Posterior vena cava (tissue), 2 donors: ENCODE measurements around the gene MYMK. TPM values are rescaled to one million over a fixed set of nuclear protein-coding genes. Genes with fewer than 3 reads are reported as not detected.

ENCODE experiments used
- DNase-seq: peaks from one replicate; pipeline ENCODE4 v3.0.0-alpha.2; 2020; ENCODE audit warnings: low spot score
- intact Hi-C, 2 donors: fragments of 100-400 bp; cut with DNase I; formaldehyde crosslinking; loops; one replicate each; pipeline versions ENCODE4 v1.14.1 to v1.14.2; 2022 to 2023
- total RNA-seq, 2 donors: library from RNA; stranded (reverse); fragmentation: NEBNext Ultra II Directional; extraction: Animal tissue kit (Norgen Biotek cat#: 25700); gene quantifications; one replicate each; pipeline ENCODE4 v1.2.1, GENCODE V29; 2021
- donor health status: DM: yes; HTN: yes; CAD: no.
- donor health status: DM: yes; HTN: yes; CAD: no.

Gene MYMK
- total RNA-seq, 2 donors from 2014 or later: not detected

- DNase-seq: no peak
- intact Hi-C loops: no loop called here
Measured at GRCh38 chr9:133476036-133476931, 48.5 kb downstream of the MYMK start.

GRCh38 chr9:133475292-133476012 is 49.3 kb downstream of the MYMK start:
- intact Hi-C loops: no loop called here
- DNase-seq: no peak

GRCh38 chr9:133474853-133475252 is 49.9 kb downstream of the MYMK start:
- DNase-seq: no peak
- intact Hi-C loops: no loop called here

- no peak for DNase-seq
- intact Hi-C loops: no loop called here
Measured at GRCh38 chr9:133474215-133474614, 50.5 kb downstream of the MYMK start.

GRCh38 chr9:133473743-133474142 is 51.0 kb downstream of the MYMK start:
- intact Hi-C loops: no loop called here
- DNase-seq: no peak

GRCh38 chr9:133472753-133473378 is 51.9 kb downstream of the MYMK start:
- DNase-seq: no peak
- intact Hi-C loops: no loop called here

GRCh38 chr9:133472277-133472645 is 52.5 kb downstream of the MYMK start:
- intact Hi-C loops: no loop called here
- DNase-seq: no peak

- intact Hi-C loops: no loop called here
- DNase-seq: no peak
Measured at GRCh38 chr9:133471551-133472276, 53.0 kb downstream of the MYMK start.

GRCh38 chr9:133470988-133471387 is 53.8 kb downstream of the MYMK start:
- DNase-seq: no peak
- intact Hi-C loops: no loop called here

GRCh38 chr9:133470427-133470924 is 54.3 kb downstream of the MYMK start:
- intact Hi-C loops: no loop called here
- DNase-seq: no peak

- no peak for DNase-seq
- intact Hi-C loops: no loop called here
Measured at GRCh38 chr9:133468777-133469421, 55.9 kb downstream of the MYMK start.

- DNase-seq: no peak
- intact Hi-C loops: no loop called here
Measured at GRCh38 chr9:133468374-133468773, 56.4 kb downstream of the MYMK start.

- no peak for DNase-seq
- intact Hi-C loops: no loop called here
Measured at GRCh38 chr9:133467101-133467500, 57.7 kb downstream of the MYMK start.

- no peak for DNase-seq
- intact Hi-C loops: no loop called here
Measured at GRCh38 chr9:133465984-133466383, 58.8 kb downstream of the MYMK start.

- intact Hi-C loops: no loop called here
- no peak for DNase-seq
Measured at GRCh38 chr9:133464638-133465037, 60.1 kb downstream of the MYMK start.
